GM19239 (cell line): ENCODE measurements around the gene HIVEP3.

Experiments
- DNase-seq: peaks from one replicate; pipeline ENCODE4 v3.0.0; 2011; ENCODE audit warnings: low spot score; ENCODE audit not compliant: insufficient read length
- FAIRE-seq: peaks from 2 replicates; lab custom pipeline; 2011; peaks lifted over from hg19 to GRCh38; lab: Jason Lieb, UNC

HIVEP3 gene

GRCh38 chr1:41502912-41503311 is 415.8 kb downstream of the HIVEP3 start:
- DNase-seq (no peak), FAIRE-seq (no peak)

GRCh38 chr1:41501581-41501980 is 417.1 kb downstream of the HIVEP3 start:
- no peak for DNase-seq
- FAIRE-seq, result no peak

DNA sequence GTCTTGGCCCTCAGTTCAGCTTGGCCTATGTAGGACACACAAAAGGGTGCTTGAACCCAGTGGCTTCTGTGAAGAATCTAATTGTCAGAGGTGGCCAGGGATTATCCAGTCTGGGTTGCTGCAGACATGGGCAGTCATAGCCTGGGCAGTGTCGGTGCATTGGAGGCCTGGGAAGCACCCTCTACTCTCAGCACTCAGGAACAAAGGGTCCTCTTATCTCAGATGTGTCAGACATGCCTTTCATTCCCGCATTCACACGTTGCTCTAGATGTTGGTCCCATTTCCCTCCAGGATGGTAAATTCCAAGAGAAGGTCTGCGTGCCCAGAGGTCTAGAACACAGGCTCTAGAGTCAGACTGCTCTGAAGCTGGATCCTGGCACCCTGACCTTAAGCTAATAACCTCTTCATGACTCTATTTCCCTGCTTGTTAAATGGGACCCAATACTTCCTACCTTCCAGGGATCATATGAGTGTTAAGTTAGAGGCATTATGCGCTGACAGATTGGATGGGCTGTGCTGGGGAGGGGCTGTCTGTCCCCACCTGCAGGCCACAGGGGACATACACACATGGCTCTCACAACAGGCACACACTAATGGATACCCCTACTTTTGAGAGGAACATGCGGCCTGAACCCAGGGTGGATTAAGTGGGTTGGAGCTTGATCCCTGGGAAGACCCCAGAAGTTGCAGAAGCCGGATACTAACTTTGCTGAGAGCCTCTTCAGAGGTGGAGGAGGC is 417.8 kb downstream of the HIVEP3 start:
- FAIRE-seq, result no peak
- DNase-seq, result no peak

DNA sequence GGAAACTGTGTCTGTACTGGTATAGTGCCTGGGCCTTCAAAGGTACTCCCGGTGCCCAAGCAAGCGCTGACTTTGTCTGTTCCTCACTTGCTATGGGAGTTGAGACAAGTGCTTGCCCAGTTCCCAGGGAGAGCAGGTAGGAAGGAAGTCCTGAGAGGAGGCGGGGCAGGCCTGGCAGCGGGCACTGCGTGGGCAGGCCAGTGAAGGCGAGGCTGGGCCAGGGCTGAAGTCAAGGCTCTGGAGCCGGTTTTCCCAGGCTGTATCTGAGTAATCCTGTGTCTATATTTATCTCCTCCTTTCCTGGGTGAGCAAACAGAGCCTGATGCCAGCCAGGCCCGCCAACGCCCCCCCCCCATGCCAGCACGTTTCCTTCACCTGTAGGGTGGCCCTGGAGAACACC is 418.3 kb downstream of the HIVEP3 start:
- no peak for DNase-seq
- FAIRE-seq, result no peak

DNA sequence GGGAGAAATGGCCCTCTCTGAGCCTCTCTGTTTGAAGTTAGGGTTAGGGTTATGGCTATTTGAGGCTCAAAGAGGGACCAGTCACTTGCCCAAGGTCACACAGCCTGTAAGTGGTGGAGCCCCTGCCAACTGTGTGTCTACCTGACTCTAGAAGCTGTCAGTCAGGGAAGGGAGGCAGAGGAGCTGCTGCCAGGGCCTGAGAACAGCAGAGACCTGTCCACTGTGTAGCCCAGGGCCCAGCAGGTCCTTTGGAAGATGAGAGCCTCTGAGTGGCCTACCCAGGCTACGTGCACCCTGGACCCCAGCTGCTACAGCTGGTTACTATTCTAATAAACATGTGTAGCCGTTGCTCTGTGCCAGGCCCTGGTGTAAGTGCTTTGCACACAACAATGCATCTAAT is 419.1 kb downstream of the HIVEP3 start:
- DNase-seq (no peak), FAIRE-seq (no peak)

GRCh38 chr1:41498804-41499203 is 419.9 kb downstream of the HIVEP3 start:
- no peak for FAIRE-seq
- DNase-seq, result no peak

DNA sequence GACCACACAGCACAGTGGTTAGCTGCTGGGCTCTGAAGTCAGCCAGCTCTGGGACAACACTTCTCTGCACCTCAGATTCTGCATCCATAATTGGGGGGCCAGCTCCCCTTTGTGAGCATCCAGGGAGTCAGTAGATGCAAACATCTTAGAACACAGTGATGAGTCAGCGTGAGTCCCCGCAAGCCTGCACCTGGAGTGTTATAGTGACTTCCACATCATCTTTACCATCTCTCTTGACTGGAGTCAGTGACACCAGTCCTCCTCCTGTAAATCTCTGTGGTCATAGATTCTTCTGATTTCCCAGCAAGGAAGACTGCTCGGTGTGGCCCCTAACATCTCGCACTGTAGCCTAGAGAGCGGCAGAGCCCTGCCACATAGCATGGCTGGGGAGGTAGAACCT is 420.3 kb downstream of the HIVEP3 start:
- FAIRE-seq, result no peak
- no peak for DNase-seq

DNA sequence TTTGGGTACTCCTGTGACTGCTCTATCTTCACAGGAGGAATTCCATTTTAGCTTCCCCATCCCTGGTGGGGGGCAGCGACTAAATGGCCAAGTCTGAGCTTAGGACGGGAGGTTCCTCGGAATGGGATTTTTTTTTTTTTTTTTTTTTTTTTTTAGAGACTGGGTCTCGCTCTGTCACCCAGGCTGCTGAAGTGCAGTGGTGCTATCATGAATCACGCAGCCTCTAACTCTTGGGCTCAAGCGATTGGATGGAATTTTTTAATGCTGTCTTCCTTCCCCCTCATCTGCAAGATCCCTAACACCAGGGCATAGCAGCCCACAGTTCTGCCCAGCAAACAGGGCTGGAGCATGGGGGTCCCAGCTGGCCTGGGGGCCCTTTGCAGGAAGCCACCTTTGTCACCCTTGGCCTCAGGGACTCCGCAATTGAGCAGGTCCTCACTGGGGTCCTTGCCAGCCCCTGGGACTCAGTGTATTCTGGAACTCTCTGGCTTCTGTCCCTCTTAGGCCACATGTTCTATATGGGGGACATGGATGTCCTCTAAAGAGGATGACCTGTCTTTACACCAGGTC is 421.2 kb downstream of the HIVEP3 start:
- DNase-seq, result no peak
- FAIRE-seq, result no peak

DNA sequence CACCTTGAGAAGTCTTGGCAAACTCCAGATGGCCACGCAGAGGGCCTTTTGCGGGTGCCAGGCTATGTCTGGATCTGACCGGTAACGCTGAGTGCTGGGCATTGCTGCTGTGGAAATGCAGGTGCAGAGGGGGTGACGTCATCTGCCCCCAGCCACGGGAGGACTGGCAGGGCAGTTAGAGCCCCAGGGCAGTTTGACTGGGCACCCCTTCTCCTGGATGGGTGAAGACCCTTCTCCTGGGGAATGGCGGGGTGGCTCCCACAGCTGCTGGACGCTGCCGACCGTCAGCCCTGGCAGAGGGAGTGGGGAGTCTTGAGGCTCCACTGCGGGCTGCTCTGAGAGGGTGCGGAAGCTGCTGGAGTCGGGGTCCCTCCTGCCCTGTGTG is 421.7 kb downstream of the HIVEP3 start:
- no peak for DNase-seq
- no peak for FAIRE-seq

DNA sequence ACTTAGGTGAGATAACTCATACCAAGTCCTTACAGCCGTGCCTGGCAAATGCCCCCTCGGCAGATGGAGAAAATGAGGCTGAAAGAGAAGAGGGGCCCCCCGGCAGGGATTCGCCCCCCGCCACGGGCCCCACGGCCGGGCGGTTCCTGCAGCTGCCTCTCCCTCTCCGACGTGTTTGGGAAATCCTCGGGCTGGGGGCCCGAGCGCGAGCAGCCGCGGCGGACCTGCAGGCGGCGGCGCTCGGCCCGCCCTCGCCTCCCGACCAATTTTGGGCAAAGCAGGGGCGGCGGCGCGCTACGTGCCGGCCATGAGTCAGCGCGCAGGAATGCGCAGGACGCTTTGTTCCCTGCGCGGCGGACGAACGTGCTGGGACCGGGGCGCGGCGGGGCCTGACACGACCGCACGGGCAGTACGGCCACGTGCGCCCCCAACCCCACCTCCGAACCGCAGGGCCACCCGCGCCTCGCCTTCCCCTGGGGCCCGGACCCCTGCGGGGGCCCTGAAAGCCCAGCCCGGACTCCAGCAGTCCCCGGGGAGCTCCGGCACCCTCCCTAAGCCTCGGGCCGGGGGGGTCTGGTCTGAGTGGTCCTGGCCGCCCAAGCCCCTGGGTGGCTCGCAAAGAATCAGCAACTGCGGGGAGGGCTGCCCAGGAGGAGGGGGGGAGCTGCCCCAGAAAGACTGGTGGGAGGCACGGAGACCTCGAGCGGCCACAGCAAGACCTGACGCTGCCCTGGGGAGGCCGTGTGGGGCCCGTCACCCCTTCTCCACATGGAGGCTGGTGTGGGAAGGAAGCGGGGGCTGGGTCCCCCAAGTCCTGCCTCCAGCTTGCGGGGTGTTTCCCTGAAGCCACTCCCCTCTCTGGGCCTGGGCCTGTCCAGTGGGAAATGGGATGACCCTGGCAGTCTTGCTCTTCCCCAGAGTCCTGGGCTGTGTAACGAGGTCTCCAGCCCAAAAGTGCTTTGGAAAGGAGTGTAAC is 422.4 kb downstream of the HIVEP3 start:
- FAIRE-seq (no peak), DNase-seq (no peak)

- DNase-seq, result no peak
- no peak for FAIRE-seq
Observed at GRCh38 chr1:41495210-41495948, 423.3 kb downstream of the HIVEP3 start.

DNA sequence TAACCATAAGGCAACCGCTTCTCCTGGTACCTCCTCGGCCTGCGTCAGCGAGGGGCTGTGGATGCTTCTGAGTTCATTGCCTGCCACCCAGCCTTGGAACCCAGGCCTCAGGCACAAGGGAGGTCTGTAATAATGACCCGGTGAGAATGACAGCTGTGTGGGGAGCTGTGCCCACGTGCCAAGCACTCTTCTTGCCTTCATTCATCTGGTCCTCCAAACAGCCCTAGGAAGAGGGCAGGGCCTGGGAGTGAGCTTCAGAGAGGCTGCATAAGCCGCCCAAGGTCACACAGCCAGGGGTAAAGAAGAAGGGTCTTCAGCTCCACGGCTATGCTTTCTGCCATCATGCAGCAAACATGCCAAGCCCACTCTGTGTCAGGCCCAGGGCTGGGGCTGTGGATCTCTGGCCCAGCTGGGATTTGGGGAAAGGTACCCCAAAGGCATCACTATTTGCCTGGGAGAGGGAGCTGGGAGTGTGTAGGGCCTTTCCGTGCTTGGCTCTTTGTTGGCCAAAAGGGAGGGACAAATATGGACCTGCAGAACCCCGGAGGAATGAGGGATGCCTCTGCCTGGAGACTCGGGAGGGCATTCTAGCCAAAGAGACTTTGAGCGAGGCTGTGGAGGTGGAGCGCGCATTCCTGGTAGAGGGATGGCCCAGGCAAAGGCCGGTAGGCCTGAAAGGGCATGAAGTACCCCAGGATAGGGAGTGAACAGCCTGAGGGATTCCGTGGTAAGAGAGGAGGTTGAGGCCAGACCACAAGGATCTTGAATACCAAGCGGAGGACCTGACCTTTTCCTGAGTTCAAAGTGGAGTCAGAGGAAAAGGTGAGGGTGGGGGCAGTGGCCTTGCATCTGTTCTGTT is 424.1 kb downstream of the HIVEP3 start:
- FAIRE-seq (no peak), DNase-seq (no peak)

GRCh38 chr1:41493626-41494350 is 424.9 kb downstream of the HIVEP3 start:
- no peak for DNase-seq
- FAIRE-seq, result no peak

- FAIRE-seq (no peak), DNase-seq (no peak)
Observed at GRCh38 chr1:41493117-41493536, 425.6 kb downstream of the HIVEP3 start.

GRCh38 chr1:41492341-41492848 is 426.3 kb downstream of the HIVEP3 start:
- FAIRE-seq (no peak), DNase-seq (no peak)

GRCh38 chr1:41490911-41491310 is 427.8 kb downstream of the HIVEP3 start:
- FAIRE-seq, result no peak
- no peak for DNase-seq

GRCh38 chr1:41489561-41489960 is 429.2 kb downstream of the HIVEP3 start:
- DNase-seq (no peak), FAIRE-seq (no peak)

DNA sequence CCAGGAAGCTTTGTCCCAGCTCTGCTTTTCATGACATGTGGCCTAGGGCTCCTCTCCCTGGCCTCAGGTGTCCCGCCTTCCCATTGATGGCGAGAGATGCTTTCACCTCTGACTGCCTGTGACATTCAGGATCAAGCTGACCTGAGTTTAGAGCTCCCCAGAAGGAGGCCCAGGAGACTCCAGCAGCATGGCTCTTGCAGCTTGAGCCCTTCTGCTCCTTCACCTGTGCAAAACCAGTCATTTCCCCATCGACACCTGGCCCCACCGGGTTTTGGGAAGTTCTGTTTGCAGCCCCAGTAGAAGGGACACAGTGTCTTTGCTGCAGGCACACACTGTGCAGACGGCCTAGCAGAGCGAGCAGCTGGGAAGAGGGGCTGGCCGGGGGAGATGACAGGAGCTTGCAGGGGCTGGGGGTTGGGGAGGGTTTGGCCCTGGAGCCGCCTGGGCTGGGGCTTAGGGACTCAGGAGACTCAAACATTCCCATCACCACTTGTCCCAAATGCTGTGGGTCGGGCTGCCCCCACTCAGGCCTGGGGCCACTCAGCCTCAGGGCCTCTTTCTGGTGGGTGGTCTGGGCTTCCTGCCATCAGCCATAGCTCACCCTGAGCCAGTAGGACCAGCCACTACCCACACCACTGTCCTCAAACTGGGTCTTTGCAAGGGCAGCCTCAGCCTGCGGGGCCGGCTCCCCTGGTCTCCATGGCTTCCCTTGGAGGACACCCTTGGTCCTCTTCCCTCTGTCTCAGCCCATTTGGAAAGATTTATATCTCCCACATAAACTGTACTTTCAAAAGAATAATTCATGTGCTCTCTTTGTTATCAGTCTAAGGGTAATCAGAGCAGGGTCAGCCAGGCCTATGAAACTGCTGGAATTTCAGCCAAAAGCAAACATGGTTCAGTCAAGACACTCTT is 430.4 kb downstream of the HIVEP3 start:
- FAIRE-seq, result no peak
- no peak for DNase-seq
